Large intestine (tissue), 3 donors: Measurements from ENCODE around the gene SOCS1. TPM values are rescaled to one million over a fixed set of nuclear protein-coding genes. Genes with fewer than 3 reads are reported as not detected.

ENCODE experiments used
- DNase-seq, 2 donors: peaks; one replicate each; pipeline versions ENCODE4 v3.0.0 to v3.0.0-alpha.2; 2013
- H3K27ac ChIP-seq: one replicate; pipeline ENCODE4 v1.5.1; 2013; ENCODE audit warnings: low read length
- H3K27me3 ChIP-seq: 2 replicates; pipeline ENCODE4 v1.6.1; 2013; ENCODE audit warnings: low read length; ENCODE audit not compliant: control insufficient read depth, insufficient read depth
- H3K36me3 ChIP-seq: 2 replicates; pipeline ENCODE4 v1.6.1; 2013; ENCODE audit warnings: low read length; ENCODE audit not compliant: control insufficient read depth, insufficient read depth
- H3K4me1 ChIP-seq: one replicate; pipeline ENCODE4 v1.6.1; 2013; ENCODE audit warnings: low read length; ENCODE audit not compliant: control insufficient read depth, insufficient read depth
- H3K4me3 ChIP-seq: one replicate; pipeline ENCODE4 v1.5.1; 2013; ENCODE audit warnings: low read length
- H3K9me3 ChIP-seq: one replicate; pipeline ENCODE4 v1.6.1; 2013; ENCODE audit warnings: mild to moderate bottlenecking, low read depth, low read length, moderate library complexity; ENCODE audit not compliant: control insufficient read depth
- WGBS: methylation state at CpG from one replicate; pipeline ENCODE4 v1.1.5; 2013; ENCODE audit warnings: low lambda C conversion rate; ENCODE audit not compliant: insufficient coverage; 5-methylcytosine and 5-hydroxymethylcytosine counted together
- polyA plus RNA-seq: library from polyadenylated mRNA; unstranded; fragments of 120-200 nt; gene quantifications from one replicate; pipeline ENCODE4 v1.2.1, GENCODE V29; 2013

The SOCS1 gene
- polyA plus RNA-seq, 1 donor: 2.9 TPM

DNA sequence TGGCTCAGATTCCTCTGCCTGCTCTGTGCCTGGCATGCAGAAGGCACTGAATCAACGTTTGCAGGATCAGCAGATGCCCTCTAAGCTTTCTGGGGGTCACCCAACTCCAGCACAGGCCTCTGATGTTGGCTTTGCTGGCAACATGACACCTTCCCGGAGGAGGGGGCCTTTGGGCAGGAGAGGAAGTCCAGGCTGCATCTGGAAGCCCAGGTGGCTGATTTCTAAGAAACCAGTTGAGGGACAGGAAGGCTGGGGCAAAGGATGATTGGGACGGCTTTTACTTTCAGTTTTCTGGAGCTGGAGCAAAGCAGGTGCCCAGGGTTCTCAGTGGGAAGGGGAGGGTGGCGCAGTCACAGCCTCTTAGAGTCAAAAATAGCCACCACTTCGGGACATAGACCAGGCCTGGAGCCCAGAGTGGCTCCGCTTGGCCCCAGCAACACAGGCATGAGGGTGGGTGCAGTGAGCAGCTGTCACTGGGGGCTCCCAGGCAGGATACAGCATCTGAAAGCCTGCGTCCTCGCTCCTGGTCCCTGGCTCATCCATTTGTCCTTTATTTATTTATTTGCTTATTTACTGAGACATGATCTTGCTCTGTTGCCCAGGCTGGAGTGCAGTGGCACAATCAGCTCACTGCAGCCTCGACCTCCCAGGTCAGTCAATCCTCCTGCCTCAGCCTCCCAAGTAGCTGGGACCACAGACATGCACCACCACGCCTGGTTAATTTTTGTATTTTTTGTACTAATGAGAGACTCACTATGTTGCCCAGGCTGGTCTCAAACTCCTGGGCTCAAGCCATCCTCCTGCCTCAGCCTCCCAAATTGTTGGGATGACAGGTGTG lies 15.1 kb downstream of the SOCS1 start:
- DNase-seq: peak in 1 of 2 donors; percentile 31
- Histone ChIP-seq H3K9me3 (no peaks in the 10 kb centered on the region), H3K27ac (no peak overlapping the region), H3K4me3 (no peak overlapping the region), H3K4me1 (no peaks in the 10 kb centered on the region), H3K27me3 (no peaks in the 10 kb centered on the region), H3K36me3 (no peaks in the 10 kb centered on the region)
- WGBS: no CpG with 5 or more reads among the region's 10 CpGs

DNA sequence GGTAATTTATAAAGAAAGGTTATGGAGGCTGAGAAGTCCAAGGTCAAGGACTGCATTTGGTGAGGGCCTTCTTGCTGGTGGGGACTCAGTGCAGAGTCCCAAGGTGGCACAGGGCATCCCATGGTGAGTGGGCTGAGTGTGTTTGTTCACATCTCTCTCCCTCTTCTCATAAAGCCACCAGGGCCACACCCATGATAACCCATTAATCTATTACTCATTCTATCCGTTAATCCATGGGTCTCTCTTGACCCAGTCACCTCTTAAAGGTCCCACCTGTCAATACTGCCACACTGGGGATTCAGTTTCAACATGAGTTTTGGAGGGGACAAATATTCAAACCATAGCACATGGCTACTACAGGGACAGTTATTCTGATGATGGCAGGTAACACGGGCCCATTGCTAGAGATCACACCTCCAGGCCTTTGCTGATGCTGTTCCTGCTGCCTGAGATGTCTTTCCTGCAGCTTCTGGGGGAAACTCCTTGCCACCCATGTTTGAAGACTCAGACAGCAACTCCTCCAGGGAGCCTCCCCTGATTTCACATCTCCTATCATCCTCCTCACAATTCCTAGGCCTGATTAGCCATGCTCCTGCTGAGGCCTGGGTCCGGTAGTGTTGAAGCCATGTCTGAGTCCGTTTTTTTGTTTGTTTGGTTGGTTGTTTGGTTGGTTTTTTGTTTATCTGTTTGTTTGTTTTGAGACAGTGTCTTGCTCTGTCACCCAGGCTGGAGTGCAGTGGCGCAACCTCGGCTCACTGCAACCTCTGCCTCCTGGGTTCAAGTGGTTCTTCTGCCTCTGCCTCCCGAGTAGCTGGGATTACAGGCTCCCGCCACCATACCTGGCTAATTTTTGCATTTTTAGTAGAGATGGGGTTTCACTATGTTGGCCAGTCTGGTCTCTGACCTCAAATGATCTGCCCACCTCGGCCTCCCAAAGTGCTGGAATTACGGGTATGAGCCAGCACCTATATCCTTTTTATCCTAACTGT lies 16.1 kb downstream of the SOCS1 start:
- Histone ChIP-seq H3K27ac (no peak overlapping the region), H3K4me3 (no peak overlapping the region)
- no CpG with 5 or more reads among the region's 10 CpGs for WGBS

DNA sequence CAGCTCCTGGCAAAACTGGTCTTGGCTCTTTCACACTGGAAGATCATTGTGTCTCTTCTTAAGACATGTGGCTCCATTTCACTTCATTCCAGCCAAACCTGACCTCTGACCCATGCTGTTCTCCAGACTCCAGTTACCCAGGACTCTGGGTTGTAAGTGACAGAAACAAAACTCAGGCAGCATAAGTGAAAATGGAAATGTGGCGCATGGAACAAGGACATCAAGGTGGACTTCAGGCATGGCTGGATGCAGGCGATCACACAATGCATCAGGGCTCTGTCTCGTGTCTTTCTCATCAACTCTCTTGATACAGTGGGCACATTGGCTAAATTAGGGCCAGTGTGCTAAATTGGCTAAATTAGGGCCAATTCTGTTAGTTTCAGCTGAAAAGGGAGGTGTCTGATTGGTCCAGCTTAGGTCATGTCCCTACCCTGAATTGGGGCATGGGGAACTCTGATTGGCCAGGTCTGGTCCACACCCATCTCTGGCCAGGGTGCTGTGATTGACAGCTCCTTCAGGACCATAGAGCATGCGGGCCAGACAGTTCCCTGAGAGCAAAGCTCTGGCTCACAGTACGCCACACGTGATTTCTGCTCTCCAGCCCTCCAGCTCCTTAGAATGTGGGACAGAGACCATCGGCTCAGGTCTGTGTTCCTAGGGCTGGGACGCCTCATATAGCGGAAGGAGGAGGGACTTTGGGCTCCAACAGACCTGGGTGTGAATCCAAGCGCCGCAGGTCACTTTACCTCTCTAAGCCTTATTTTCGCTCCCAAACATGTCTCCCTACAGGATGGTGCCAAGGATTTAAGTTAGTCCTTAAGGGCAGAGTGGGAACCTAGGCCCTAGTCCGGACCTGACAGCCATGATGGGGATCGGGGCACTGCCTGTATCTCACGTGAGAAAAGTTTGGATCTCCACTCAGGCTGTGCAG lies 17.5 kb downstream of the SOCS1 start:
- no peak for DNase-seq

More for the DNA sequence above, 16.1 kb downstream of the SOCS1 start:
- Histone ChIP-seq H3K9me3 (no peaks in the 10 kb centered on the region), H3K27me3 (no peaks in the 10 kb centered on the region), H3K36me3 (no peaks in the 10 kb centered on the region), H3K4me1 (no peaks in the 10 kb centered on the region)
- DNase-seq: no peak

DNA sequence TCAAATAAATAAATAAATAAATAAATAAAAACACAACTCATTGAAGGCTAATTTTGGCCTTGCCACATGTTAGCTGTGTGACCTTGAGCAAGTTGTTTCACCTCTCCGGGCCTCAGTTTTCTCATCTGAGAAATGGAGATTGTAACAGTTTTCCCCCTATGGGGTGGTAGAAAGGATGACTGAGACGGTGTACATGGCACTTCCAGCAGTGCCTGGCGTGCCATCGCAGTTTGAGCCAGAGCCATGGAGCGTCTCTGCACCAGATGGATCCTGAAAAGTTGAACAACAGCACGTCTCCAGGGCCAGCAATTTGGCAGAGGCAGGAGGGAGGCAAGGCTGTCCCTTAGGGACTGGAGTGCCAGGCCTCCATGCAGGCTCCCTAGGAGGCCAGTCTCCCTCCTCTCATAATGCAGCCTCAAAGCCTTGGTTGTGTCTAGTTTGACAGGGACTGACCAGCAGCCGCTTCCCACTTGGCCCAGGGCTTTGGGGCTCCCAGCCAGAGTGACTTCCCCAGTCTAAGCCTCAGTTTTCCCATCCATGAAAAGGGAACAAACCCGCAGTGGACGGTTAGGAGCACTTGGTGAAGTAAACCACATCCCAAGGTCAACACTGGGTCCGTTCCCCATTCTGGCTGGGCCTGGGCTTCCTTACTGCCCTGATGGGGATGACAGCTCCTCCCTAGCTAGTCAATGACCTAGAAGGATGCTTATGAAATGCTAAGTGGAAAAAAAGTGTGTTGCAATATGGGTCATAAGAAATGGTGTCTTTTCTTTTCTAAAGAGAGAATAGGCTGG lies 19.3 kb downstream of the SOCS1 start:
- Histone ChIP-seq H3K4me1 (peaks cover 4% of the 10 kb centered on the region), H3K36me3 (no peaks in the 10 kb centered on the region), H3K9me3 (no peaks in the 10 kb centered on the region), H3K4me3 (no peak overlapping the region), H3K27me3 (peaks cover 4% of the 10 kb centered on the region), H3K27ac (no peak overlapping the region)
- DNase-seq: no peak
- WGBS: no CpG with 5 or more reads among the region's 10 CpGs

More for the DNA sequence above, 17.5 kb downstream of the SOCS1 start:
- no CpG with 5 or more reads among the region's 15 CpGs for WGBS
- no peaks in the 10 kb centered on the region for H3K9me3 ChIP-seq
- H3K4me3 ChIP-seq: no peak overlapping the region
- H3K27me3 ChIP-seq: no peaks in the 10 kb centered on the region
- H3K4me1 ChIP-seq: no peaks in the 10 kb centered on the region
- no peaks in the 10 kb centered on the region for H3K36me3 ChIP-seq
- no peak overlapping the region for H3K27ac ChIP-seq

DNA sequence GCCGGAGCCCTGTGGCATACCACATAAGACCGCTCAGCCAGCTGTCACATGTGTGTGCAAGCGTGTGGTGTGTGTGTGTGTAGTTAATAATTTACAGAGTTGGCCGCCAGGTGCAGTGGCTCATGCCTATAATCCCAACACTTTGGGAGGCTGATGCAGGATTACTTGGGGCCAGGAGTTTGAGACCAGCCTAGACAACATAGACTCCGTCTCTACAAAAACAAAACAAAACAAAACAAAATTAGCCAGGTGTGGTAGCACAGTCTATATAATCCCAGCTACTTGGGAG lies 20.4 kb downstream of the SOCS1 start:
- H3K27ac ChIP-seq: no peak overlapping the region
- peaks cover 4% of the 10 kb centered on the region for H3K27me3 ChIP-seq
- H3K4me3 ChIP-seq: no peak overlapping the region
- WGBS: no CpG with 5 or more reads among the region's 5 CpGs
- no peaks in the 10 kb centered on the region for H3K36me3 ChIP-seq
- H3K9me3 ChIP-seq: no peaks in the 10 kb centered on the region
- DNase-seq: peak; percentile 76 to 84
- peaks cover 4% of the 10 kb centered on the region for H3K4me1 ChIP-seq

DNA sequence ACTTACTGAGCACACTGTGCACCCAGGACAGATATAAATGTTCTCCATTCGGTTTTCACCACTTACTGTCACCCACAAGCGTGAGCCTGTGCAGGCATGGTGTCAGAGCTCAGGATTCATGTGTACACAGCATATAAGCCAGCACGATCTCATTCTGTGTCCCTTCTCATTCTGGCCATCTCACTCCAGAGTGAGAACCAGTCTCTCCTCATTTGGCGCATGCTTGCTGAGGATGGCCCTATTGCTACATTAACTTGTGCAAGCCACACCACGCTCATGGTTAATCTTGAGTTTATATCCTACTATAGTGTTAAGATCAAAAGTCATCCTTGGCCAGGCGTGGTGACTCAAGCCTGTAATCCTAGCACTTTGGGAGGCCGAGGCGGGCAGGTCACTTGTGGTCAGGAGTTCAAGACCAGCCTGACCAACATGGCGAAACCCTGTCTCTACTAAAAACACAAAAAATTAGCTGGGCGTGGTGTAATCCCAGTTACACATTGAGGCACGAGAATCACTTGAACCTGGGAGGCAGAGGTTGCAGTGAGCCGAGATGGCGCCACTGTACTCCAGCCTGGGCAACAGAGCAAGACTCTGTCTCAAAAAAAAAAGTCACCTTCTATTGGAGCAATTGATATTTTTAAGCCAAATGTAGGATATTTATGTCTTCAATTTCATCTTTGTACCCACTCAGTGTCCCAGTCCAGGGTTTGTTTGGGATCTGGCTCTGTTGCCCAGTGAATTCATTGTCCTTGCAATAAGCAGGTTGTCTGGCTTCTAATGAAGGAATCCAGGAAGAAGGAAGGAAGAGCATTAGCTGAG lies 20.9 kb downstream of the SOCS1 start:
- DNase-seq: no peak
- H3K4me1 ChIP-seq: peaks cover 4% of the 10 kb centered on the region
- H3K9me3 ChIP-seq: no peaks in the 10 kb centered on the region
- H3K4me3 ChIP-seq: no peak overlapping the region
- no peak overlapping the region for H3K27ac ChIP-seq
- no peaks in the 10 kb centered on the region for H3K36me3 ChIP-seq
- no CpG with 5 or more reads among the region's 13 CpGs for WGBS
- peaks cover 4% of the 10 kb centered on the region for H3K27me3 ChIP-seq

DNA sequence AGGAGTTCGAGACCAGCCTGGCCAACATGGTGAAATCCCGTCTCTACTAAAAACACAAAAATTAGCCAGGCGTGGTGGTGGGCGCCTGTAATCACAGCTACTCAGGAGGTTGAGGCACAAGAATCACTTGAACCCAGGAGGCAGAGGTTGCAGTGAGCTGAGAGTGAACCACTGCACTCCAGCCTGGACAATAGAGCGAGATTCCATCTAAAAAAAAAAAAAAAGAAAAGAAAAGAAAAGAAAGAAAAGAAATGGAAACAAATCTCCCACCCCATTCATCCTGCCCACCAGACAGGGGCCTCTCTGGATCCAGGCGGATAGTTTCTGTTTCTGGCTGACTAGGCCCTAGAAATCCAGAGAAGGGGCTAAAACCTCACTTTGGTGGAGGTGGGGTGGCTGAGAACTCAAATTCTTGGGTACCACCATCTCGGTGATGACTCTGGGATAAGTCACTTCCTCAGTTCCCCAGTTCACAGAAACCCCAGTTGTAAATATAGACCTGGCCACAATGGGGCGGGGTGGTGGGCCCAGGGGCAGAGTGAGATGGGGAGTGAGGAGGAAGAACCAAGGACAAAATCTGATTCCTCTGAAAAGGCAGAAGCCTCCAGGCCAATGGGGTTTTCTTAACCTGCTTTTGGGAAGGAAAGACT lies 22.2 kb downstream of the SOCS1 start:
- Histone ChIP-seq H3K27me3 (peaks cover 4% of the 10 kb centered on the region), H3K9me3 (no peaks in the 10 kb centered on the region), H3K27ac (no peak overlapping the region), H3K36me3 (no peaks in the 10 kb centered on the region), H3K4me1 (peaks cover 4% of the 10 kb centered on the region), H3K4me3 (no peak overlapping the region)
- DNase-seq: no peak
- 100% methylated on average over 2 of the region's 8 CpGs for WGBS

DNA sequence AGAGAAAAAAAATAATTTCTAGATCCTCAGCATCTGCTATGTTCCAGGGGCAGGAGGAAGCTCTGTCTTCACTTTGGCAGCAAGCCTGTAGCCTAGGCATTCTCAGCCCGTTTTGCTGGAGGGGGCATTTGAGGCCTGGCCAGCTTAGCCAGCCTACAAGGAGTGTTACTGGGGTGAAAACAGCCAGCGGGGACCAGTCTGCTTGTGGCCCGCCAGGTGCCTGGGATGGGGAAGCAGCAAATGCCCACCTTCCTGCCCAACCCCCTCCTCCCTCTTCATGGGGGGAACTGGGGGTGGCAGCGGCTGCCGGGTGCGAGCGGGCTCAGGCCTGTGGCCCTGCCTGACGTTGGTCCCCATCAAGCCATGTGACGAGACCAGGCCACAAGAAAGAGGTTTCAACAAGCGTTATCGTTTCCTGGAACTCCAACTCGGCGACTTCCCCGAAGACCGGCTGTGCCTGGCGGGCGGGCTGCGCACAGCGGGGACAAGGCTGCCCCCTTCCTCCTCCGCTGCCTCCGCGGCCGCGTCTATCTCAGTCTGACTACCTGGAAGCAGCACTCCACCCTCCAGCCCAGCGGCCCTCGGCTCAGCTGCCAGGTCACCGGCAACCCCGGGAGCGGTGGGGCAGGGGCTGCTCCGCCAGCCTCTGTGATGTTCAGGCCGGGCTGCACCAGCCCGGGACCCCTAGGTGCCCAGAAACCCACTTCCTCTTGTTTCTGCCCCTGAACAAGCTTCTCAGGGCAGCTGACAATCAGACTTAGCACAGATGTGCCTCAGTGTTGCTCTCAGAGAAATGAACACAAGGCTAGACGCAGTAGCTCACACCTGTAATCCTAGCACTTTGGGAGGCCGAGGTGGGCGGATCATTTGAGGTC lies 22.9 kb downstream of the SOCS1 start:
- peaks cover 4% of the 10 kb centered on the region for H3K27me3 ChIP-seq
- DNase-seq: peak in 1 of 2 donors; percentile 57

More for the DNA sequence above, 22.9 kb downstream of the SOCS1 start:
- Histone ChIP-seq H3K4me1 (peaks cover 4% of the 10 kb centered on the region), H3K36me3 (no peaks in the 10 kb centered on the region), H3K4me3 (no peak overlapping the region), H3K9me3 (no peaks in the 10 kb centered on the region), H3K27ac (no peak overlapping the region)
- WGBS: no CpG with 5 or more reads among the region's 35 CpGs
